Measurements from ENCODE around the gene VIL1. TPM values are rescaled to one million over a fixed set of nuclear protein-coding genes. Genes with fewer than 3 reads are reported as not detected.
A peak's percentile ranks its signal among the peaks of the same experiment; 100 is the strongest.

Gene VIL1
- total and polyA plus RNA-seq, 2 of the 8 experiments (the other 6 are each of a cell fraction or from before 2014, with no cell fraction given), result 6.2 to 7.0 TPM

DNA sequence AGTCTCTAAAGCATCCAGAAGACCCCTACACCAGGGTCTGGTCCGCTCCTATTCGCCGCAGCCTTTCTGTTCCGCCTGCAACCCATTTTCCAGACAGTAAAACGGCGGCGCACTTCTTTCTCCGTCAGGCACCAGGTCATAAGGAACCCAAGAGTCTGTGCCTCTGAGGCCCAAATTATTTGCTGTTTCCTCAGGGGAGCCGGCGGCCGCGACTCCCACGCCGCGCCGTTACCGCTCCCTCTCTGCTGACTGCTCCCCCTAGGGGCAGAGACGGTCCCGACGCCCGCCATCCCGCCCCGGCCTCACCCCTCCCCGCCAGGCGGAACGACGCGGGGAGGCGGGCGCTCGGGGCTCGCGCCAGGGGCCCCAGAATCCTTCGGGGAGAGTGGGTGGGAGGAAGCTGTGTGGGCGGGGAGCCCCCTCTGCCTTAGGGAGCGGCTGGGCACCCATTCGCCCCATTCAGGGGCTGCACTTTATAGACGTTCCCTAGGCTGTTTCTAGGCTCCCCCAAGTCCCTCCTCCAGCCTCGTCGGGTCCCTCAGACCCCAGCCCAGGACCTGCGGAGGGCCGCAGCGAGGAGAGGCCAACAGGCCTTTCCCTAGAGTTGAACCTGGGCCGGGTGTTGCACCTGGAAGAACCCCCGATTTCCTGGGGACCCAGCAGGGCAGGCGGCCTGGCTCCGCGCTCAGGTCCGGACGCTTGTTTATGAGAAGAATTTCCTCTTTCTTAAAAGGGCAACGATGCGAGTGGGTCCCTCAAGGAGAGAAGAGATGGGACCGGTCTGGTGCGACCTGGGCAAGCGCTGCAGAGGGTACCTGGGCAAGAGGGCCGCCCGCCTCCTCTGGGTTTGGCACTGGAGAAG lies 22.9 kb upstream of the VIL1 start (continued):
- TF ChIP-seq KDM1A (IDR thresholded peaks at IDR 0.05; ENCODE audit: borderline replicate concordance, low read length) (0 out of 2 replicates have a peak, but pooled peaks have one; percentile 42), SIRT6 (IDR thresholded peaks at IDR 0.05; ENCODE audit: low read length) (no peak), TCF12 (IDR thresholded peaks at IDR 0.05; ENCODE audit: low read depth, low read length) (peak; percentile 49; the same call in 1 of the 2 replicates), HDAC2 (IDR thresholded peaks at IDR 0.05; ENCODE audit: borderline replicate concordance in 1 of 2, low read depth in 2 of 2, low read length in 2 of 2) (peak; percentile 86 to 100; a peak in 3 of 4 replicates), EGR1 (IDR thresholded peaks at IDR 0.05; ENCODE audit: borderline replicate concordance, low read depth, low read length) (peak; percentile 97), POLR2A (IDR thresholded peaks at IDR 0.05; ENCODE audit: control extremely low read depth in 1 of 2, low read depth in 2 of 2, low read length in 2 of 2) (no peak; a peak in 1 of 3 replicates), TAF1 (IDR thresholded peaks at IDR 0.05; ENCODE audit: low read depth, low read length) (peak; percentile 60), SP1 (IDR thresholded peaks at IDR 0.05; ENCODE audit: low read depth, low read length) (peak; percentile 71)
